GM12864 (cell line): ENCODE measurements around the gene MYO7B.

Source experiments
- DNase-seq: peaks from one replicate; pipeline ENCODE4 v3.0.0-alpha.2; 2011; ENCODE audit warnings: low read depth
- H3K4me3 ChIP-seq: 2 replicates; pipeline ENCODE4 v1.5.1; 2011; ENCODE audit warnings: mild to moderate bottlenecking, low read depth, low read length, control low read depth
- TF ChIP-seq, protein P1 (sequence below): IDR thresholded peaks from 2 replicates; pipeline ENCODE4 v1.5.1; 2011; ENCODE audit warnings: low read depth, mild to moderate bottlenecking, moderate library complexity, low read length, control low read depth, inconsistent platforms; ENCODE audit errors: missing control alignments

The MYO7B gene

DNA sequence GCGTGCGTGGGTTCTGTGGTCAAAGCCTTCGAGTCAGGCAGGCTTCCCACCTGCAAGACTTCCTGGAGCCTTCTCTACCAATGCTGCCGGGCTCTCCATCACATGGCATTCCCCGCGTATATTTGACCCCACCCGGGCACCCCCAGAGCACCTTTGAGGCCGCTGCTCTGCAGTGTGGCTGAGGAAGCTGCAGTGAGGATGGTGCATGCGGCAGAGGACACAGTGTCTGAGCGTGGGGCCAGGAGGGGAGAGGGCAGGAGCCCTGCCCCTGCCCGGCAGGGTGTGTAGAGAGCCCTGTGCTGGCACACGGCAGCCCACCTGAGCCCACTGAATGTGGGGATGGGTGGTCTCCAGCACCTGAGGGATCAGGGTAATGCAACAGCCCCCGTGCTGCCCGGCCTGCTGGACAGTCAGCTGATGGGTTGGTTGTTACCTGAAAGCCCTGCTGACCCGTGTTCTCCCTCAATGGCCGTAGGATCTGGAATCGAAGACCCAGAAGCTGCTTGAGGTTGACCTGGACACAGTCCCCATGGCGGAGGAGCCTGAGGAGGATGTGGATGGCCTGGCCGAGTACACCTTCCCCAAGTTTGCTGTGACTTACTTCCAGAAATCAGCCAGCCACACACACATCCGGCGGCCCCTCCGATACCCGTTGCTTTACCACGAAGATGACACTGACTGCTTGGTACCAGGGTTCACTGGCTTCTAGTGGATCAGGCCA lies 73.7 kb downstream of the MYO7B start:
- H3K4me3 ChIP-seq: no peak overlapping the region
- TF ChIP-seq, protein P1, sequence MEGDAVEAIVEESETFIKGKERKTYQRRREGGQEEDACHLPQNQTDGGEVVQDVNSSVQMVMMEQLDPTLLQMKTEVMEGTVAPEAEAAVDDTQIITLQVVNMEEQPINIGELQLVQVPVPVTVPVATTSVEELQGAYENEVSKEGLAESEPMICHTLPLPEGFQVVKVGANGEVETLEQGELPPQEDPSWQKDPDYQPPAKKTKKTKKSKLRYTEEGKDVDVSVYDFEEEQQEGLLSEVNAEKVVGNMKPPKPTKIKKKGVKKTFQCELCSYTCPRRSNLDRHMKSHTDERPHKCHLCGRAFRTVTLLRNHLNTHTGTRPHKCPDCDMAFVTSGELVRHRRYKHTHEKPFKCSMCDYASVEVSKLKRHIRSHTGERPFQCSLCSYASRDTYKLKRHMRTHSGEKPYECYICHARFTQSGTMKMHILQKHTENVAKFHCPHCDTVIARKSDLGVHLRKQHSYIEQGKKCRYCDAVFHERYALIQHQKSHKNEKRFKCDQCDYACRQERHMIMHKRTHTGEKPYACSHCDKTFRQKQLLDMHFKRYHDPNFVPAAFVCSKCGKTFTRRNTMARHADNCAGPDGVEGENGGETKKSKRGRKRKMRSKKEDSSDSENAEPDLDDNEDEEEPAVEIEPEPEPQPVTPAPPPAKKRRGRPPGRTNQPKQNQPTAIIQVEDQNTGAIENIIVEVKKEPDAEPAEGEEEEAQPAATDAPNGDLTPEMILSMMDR: no peak
- DNase-seq: no peak

DNA sequence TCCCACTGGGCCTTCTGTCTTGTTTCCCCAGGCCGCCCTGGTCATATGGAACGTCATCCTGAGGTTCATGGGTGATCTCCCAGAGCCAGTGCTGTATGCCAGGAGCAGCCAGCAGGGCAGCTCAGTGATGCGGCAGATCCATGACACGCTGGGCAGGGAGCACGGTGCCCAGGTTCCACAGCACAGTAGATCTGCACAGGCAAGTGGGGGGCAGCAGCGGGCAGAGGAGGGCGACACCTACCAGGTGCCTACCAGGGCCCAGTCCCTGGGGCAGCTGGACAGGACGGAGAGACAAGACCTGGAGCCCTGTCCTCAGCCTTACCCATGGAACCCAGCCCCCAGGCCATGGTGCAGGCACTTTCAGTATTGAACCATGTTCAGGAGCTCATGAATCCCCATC lies 74.3 kb downstream of the MYO7B start:
- TF ChIP-seq, protein P1: no peak
- H3K4me3 ChIP-seq: no peak overlapping the region
- no peak for DNase-seq

DNA sequence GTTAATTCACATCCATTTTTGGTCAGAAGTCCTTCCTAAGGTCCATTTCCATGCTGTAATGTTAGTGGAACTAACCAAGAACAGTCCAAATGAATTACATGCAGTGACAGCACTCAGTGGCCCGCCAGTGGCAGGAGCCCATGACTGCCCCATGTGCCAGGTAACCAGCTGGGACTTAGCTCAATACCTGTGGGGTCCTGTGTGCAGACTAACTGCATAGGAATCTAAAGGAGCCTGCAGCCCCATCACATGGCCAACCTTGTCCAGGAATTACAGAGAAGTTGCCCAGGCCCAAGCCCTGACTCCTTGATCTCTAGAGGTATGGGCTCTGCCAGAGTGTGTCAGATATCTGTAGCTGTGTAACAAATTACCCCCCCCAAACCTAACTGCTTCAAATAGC lies 75.1 kb downstream of the MYO7B start:
- no peak for DNase-seq
- H3K4me3 ChIP-seq: no peak overlapping the region
- TF ChIP-seq, protein P1: no peak

DNA sequence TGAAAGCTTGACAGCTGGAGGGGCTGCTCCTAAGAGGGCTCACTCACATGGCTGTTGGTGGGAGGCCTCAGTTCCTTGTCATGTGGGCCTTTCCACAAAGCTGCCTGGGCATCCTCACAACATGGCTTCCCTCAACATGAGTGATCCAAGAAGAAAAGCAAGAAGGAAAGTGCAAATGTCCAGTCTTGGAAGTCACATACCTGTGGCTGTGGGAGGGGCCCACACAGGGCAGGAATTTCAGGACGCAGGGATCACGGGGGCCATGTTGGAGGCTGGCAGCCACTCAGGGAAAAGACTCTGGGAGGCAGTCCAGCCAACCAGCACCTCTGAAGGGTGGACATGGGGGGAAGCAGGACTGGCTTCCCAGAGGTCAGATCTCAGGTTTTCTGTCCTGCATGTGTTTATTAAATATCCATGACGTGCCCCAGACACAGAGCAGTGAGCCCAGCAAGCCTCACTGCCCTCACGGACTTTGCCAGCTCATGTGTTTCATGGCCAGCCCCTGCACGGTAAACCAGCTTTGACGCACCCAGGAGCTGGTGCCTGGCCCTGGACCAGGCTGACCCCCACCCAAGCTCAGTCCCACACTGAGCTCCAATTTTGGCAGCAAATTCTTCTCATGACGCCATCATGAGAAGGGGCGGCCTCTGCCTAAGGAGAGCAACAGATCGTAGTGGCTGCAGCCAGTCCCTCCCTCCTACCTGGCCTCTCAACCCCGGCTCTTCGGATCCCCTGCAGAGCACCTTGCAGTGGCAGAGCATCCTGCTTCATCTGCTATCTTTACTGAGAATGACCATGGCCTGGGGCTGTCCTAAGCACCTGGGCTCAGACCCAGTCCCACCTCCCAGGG lies 75.8 kb downstream of the MYO7B start:
- no peak overlapping the region for H3K4me3 ChIP-seq
- no peak for DNase-seq
- TF ChIP-seq, protein P1: no peak

DNA sequence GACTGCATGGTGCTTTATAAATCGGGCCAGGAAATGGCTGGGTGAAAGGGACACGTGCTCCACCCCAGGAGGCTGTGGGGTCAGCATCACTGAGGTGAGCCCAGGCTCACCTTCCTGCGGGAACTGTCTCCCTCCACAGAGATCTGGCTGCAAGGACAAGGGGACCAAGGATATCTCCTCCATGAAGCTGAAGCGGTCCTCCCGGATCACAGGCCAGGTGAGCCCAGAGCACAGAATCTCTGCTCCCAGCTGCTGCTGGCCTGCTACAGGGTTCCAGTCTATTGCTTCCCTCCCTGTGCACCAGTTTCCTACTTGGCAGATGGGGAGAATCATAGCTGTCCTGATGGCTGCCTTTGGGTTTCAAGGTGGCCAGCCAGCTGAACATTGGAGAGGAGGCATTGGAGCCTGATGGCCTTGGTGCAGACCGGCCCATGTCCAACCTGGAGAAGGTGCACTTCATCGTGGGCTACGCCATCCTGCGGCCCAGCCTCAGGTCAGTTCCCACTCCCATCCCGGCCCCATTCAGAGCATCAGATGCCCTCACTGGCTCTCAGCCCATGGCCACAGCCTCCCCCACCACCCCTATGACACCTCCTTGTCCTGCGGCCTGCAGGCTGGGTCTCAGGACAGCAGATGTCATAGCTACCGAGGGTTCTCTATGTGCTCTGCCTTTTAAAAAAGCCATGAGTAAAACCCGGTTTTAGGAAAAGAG lies 76.8 kb downstream of the MYO7B start:
- TF ChIP-seq, protein P1: no peak
- no peak overlapping the region for H3K4me3 ChIP-seq
- DNase-seq: no peak

DNA sequence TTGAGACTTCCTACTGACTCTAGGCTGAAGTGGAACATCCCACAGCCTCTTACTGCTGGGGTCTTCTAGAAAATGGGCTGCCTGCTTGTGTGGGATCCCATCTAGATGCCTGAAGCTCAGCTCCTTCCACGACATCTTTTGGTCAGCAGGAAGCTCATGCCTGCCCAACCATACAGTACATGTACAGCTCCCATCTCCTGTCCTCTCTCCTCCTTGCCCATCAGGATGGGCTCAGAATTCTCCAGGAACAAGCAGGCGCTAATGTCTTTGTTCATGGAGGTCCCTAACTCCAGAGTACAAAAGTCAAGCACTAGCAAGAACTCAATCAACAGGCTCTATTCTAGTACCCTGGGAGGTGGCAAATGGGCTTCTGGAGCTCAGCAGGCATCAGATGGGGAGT lies 78.8 kb downstream of the MYO7B start:
- TF ChIP-seq, protein P1: no peak
- DNase-seq: no peak
- H3K4me3 ChIP-seq: no peak overlapping the region
